RPMI7951 (cell line): Measurements from ENCODE around the gene INSM1. TPM values are rescaled to one million over a fixed set of nuclear protein-coding genes. Genes with fewer than 3 reads are reported as not detected.

Source experiments
- DNase-seq: peaks from one replicate; pipeline ENCODE4 v3.0.0-alpha.2; 2012; ENCODE audit warnings: low read depth
- total RNA-seq: library from RNA; depleted of rRNA; stranded (reverse); fragments of >200 nt; shearing (Covaris generic); gene quantifications from 2 replicates; pipeline ENCODE4 v1.2.3, GENCODE V29; 2014

Gene INSM1
- total RNA-seq, 1 experiment from 2014 or later: under 0.01 TPM

- DNase-seq: no peak
Measured at GRCh38 chr20:20417876-20418676, 50.2 kb downstream of the INSM1 start.
